NCI-H2196 (cell line): ENCODE results near the gene TSKS.

Experiments
- DNase-seq: peaks from one replicate; lab custom pipeline; 2025; ENCODE audit not compliant: unreplicated experiment; lab: John Stamatoyannopoulos, UW

TSKS gene

DNA sequence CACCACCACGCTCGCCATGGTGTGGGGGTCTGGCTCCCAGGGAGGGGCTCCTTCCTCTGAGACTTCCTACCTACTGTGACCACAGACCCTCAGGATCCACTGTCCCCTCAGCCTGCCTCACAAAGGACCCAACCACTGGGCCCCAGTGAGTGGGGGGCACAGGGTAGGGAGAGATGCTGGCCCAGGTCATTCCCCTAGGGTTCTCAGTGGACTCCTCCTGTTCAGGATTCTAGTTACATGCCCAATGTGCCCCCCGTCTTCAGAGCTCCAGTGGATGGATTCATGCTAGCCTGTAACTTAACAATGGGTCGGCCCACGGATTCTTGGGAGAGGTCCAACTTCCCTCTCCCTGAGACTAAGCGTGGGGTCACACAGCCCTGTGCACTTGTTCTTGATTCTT lies at the start of gene TSKS:
Gene TSKS, minus strand, starts transcription at position 77 of the 400 bp plus-strand sequence. Its CDS starts 59 bp downstream, at position 18.
- DNase-seq = no peak

- no peak for DNase-seq
These were observed 49.4 kb upstream of the TSKS start for GRCh38 chr19:49812452-49812996.

DNA sequence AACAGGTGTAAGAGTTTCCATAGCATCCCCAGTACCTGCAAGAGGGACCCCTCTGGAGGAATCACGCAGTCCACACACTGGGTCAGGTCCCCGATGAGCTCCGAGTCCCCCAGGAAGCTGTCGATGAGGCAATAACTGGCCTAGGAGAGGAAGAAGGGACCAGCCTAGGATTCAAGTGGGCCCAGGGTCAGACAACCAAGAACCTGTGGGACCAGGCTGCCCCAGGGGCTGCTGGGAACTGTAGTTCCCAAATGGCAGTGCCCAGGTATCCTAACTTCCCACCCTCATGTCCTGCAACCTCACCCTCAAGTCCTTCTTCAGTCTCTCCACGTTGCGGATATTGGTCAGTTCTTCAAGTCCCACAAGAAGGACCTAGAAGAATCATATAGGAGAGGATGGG lies 48.2 kb upstream of the TSKS start:
- DNase-seq = peak; percentile 11

- DNase-seq = no peak
These were observed 46.9 kb upstream of the TSKS start for GRCh38 chr19:49809941-49810389.

DNA sequence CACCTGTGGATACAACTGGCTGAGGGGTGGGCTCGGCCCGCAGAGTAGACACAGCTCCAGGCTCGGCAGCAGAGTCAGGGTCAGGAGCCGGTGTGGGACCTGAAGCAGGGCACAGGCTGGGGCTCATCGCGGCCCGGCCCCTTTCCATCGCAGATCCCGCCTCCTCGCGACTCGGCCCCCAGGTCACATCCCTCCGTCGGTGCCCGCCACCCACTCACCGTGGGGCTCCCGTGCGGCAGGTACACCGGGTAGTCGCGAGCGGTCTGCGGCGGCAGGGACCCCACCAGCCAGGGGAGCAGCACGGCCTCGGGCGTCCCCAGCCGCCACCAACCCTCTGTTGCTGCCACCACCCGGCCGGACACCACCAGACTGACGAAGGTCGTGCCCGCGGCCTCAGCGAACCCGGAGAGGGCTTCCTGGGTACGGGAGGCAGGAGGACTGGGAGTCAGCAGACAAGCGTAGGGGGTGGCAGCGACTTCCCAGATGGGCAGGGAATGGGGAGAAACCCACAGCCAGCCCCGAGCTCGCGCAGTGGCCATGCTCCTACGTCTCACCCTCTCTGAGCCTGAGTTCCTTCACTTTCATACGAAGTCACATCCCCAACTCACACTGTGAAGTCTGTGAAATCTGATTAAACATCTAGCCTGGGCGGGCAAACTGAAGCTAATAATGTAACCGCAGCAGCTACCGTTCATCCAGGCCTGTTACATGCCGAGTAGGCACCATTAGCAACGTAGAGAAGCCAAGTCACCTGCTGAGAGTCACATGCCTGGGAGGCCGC lies 46.2 kb upstream of the TSKS start:
- peak; percentile 52 for DNase-seq

- DNase-seq = peak; percentile 94
These were observed 45.6 kb upstream of the TSKS start for GRCh38 chr19:49808711-49809159.

DNA sequence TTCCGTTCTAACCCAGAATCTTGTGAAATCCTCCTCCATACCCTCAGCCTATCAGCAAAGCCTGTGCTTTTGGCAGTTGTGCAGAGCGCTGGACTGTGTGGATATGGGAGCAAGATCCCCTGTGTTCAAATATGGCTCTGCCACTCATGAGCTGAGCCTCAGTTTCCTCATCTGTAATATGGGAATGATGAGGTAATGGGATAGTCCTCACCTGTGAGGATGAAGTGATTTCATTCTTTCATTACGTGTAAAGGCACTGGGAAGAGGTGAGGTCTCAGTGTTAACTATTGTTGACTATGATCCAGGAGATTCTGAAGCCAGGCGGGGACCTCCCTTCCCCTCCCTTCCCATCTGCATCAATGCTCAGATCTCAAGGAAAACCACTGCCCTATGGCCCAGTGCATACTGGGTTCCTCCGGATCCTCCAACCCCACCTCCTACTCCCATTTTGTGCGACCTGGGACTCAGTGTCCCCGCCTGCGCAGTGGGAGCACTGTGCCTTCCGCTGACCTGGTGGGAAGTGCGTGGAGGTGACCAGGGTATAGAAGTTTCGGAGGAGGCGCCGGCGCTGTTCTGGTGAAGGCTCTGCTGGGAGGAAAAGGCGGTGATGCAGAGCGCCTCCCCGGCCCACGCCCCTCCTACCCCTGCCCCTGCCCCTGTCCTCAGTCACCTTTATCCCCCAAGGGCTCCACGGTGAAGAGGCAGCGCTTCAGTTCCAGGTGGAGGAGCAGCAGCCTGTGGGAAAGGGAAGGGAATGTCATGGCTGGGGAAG lies 45.0 kb upstream of the TSKS start:
- DNase-seq = no peak

GRCh38 chr19:49807058-49807903 lies 44.2 kb upstream of the TSKS start:
- no peak for DNase-seq

GRCh38 chr19:49806620-49806959 lies 43.5 kb upstream of the TSKS start:
- DNase-seq = no peak

- no peak for DNase-seq
These were observed 42.9 kb upstream of the TSKS start for GRCh38 chr19:49805822-49806619.

- DNase-seq = no peak
These were observed 40.4 kb upstream of the TSKS start for GRCh38 chr19:49803529-49803856.

DNA sequence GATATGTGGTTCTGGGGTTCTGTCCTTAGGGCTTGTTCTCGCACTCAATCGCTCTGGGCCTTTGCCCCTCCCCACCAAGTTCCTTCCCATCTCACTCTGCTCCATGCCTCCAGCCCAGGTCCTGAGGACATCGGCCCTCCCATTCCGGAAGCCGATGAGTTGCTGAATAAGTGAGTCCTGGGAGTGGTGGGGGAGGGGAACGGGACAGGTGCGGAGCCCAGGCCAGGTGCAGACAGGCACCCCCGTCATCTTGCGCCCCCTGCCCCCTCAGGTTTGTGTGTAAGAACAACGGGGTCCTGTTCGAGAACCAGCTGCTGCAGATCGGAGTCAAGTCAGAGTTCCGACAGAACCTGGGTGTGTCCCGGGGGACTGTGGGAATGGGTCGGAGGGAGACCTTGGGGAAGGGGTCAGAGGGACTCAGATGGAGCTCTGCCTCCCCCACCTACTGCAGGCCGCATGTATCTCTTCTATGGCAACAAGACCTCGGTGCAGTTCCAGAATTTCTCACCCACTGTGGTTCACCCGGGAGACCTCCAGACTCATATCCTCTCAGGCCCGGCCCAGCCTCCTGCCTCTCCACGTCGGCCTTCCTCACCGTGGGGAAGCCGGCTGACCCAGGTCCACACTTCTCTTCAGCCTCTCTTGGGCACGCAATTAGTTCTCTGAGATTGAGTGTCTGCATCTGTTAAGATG lies 39.9 kb upstream of the TSKS start:
- peak; percentile 77 for DNase-seq

DNA sequence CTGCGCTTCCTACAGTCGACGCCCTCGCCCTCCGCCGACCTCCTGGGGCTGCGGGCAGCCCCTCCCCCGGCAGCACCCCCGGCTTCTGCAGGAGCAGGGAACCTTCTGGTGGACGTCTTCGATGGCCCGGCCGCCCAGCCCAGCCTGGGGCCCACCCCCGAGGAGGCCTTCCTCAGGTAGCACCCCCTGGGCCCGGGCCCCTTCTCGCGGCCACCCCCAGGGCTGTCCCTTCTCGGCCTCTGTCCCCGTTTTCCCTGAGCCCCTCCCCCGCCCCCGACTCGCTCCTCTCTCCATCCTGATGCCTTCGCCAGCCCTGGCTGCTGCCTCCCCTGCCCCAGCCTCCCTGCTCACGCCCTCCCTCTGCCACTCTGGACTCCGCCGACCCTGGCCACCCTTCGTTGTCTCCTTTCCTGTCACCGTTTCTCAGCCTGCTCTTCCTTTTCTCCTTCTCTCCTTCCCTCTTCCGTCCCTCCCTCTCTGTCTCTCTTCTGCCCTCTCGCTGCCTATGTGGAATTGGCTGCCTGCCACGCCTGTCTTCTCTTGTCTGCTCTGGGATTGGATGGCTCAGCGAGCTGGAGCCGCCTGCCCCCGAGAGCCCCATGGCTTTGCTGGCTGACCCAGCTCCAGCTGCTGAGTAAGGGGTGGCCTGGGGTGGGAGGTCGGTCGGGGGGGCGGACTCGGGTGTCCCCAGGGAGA lies 39.0 kb upstream of the TSKS start:
- peak; percentile 94 for DNase-seq

GRCh38 chr19:49801401-49801888 lies 38.3 kb upstream of the TSKS start:
- no peak for DNase-seq

GRCh38 chr19:49800771-49801170 lies 37.7 kb upstream of the TSKS start:
- DNase-seq = no peak

GRCh38 chr19:49799798-49800376 lies 36.8 kb upstream of the TSKS start:
- no peak for DNase-seq

DNA sequence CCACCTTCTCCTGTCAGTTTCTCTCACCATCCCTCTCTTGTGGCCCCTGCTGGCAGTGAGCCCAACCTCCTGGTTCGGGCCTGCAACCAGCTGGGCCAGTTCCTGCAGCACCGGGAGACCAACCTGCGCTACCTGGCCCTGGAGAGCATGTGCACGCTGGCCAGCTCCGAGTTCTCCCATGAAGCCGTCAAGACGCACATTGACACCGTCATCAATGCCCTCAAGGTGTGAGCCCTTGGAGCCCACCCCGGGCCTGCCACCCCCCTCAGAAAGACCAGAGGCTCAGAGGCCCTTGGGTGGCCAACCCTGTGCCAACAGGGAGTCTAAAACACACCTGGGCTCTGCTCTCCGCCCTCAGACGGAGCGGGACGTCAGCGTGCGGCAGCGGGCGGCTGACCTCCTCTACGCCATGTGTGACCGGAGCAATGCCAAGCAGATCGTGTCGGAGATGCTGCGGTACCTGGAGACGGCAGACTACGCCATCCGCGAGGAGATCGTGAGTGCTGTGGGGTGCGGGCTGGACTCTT lies 36.2 kb upstream of the TSKS start:
- no peak for DNase-seq

GRCh38 chr19:49798574-49798973 lies 35.5 kb upstream of the TSKS start:
- DNase-seq = no peak
